ENCODE data around the gene TUBA3E. TPM values are rescaled to one million over a fixed set of nuclear protein-coding genes. Genes with fewer than 3 reads are reported as not detected.

The TUBA3E gene
- total and polyA plus RNA-seq, 2 of the 13 experiments (the other 11 are each of a cell fraction or from before 2014, with no cell fraction given), result not detected

DNA sequence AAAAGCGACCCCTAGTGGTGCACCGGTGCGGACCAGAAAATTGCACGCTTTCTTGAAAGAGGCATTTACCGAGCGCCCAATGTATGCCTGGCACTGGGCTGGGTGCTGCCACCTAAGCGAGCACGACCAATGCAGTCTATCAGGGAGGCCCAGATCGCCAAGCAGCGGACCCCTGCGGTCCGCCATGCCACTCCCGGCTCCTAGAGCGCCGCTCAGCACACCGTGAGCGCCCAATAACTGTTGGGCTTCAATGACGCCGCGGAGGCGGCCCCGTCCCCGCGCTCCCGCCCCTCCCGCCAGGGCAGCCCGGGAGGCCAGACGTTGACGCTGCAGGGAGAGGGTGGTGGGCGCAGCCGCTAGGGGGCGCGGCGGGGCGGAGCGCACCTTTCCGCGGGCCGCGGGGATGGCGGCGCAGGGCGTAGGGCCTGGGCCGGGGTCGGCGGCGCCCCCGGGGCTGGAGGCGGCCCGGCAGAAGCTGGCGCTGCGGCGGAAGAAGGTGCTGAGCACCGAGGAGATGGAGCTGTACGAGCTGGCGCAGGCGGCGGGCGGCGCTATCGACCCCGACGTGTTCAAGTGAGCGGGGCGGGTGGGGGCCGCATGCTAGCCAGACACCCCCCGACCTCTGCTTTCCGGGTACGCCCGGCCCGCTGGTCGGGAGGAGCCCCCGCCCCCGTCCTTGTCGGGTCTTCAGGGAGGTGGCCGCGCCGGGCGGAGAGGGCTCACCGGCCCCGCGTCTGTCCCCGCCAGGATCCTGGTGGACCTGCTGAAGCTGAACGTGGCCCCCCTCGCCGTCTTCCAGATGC is 16.2 kb downstream of the TUBA3E start, which contains the start of gene MZT2B (continued):
- TF ChIP-seq, protein P1, sequence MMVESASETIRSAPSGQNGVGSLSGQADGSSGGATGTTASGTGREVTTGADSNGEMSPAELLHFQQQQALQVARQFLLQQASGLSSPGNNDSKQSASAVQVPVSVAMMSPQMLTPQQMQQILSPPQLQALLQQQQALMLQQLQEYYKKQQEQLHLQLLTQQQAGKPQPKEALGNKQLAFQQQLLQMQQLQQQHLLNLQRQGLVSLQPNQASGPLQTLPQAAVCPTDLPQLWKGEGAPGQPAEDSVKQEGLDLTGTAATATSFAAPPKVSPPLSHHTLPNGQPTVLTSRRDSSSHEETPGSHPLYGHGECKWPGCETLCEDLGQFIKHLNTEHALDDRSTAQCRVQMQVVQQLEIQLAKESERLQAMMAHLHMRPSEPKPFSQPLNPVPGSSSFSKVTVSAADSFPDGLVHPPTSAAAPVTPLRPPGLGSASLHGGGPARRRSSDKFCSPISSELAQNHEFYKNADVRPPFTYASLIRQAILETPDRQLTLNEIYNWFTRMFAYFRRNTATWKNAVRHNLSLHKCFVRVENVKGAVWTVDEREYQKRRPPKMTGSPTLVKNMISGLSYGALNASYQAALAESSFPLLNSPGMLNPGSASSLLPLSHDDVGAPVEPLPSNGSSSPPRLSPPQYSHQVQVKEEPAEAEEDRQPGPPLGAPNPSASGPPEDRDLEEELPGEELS (CRISPR knock-in tag; IDR thresholded peaks at IDR 0.05), result 0 out of 2 replicates have a peak, but pooled peaks have one; percentile 27
- TF ChIP-seq RBM39 (IDR thresholded peaks at IDR 0.05; ENCODE audit: low read depth, low read length, poor library complexity, severe bottlenecking), result peak; percentile 66
- TF ChIP-seq PHF5A (CRISPR knock-in tag; IDR thresholded peaks at IDR 0.05; ENCODE audit: low read depth, unreplicated experiment), result peak; percentile 66
- peak; percentile 47; the same call in 1 of the 2 replicates for TF ChIP-seq ELF3 (CRISPR knock-in tag; IDR thresholded peaks at IDR 0.05)
- TF ChIP-seq SP5 (CRISPR knock-in tag; IDR thresholded peaks at IDR 0.05; ENCODE audit: borderline replicate concordance, low read depth), result peak; percentile 65; the same call in 1 of the 2 replicates
- peak; percentile 84 for TF ChIP-seq CBX1 (IDR thresholded peaks at IDR 0.05; ENCODE audit: low read depth)
- TF ChIP-seq KDM2A (CRISPR knock-in tag; IDR thresholded peaks at IDR 0.05; ENCODE audit: borderline replicate concordance, low read depth), result peak; percentile 76; the same call in 1 of the 2 replicates
- peak; percentile 56; the same call in 1 of the 2 replicates for TF ChIP-seq ZNF773 (CRISPR knock-in tag; IDR thresholded peaks at IDR 0.05; ENCODE audit: borderline replicate concordance)
- TF ChIP-seq PTBP1 (IDR thresholded peaks at IDR 0.05; ENCODE audit: low read depth, low read length, poor library complexity, severe bottlenecking), result peak; percentile 66
- TF ChIP-seq ZNF614 (CRISPR knock-in tag; IDR thresholded peaks at IDR 0.05; ENCODE audit: borderline replicate concordance), result peak; percentile 66; the same call in 1 of the 2 replicates
- peak; percentile 77; the same call in 1 of the 2 replicates for TF ChIP-seq CCDC6 (CRISPR knock-in tag; IDR thresholded peaks at IDR 0.05)
- TF ChIP-seq ZNF331 (CRISPR knock-in tag; IDR thresholded peaks at IDR 0.05), result peak; percentile 52; the same call in 1 of the 2 replicates
- TF ChIP-seq, protein P2, sequence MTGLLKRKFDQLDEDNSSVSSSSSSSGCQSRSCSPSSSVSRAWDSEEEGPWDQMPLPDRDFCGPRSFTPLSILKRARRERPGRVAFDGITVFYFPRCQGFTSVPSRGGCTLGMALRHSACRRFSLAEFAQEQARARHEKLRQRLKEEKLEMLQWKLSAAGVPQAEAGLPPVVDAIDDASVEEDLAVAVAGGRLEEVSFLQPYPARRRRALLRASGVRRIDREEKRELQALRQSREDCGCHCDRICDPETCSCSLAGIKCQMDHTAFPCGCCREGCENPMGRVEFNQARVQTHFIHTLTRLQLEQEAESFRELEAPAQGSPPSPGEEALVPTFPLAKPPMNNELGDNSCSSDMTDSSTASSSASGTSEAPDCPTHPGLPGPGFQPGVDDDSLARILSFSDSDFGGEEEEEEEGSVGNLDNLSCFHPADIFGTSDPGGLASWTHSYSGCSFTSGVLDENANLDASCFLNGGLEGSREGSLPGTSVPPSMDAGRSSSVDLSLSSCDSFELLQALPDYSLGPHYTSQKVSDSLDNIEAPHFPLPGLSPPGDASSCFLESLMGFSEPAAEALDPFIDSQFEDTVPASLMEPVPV (CRISPR knock-in tag; IDR thresholded peaks at IDR 0.05), result peak; percentile 82
- TF ChIP-seq, protein P3, sequence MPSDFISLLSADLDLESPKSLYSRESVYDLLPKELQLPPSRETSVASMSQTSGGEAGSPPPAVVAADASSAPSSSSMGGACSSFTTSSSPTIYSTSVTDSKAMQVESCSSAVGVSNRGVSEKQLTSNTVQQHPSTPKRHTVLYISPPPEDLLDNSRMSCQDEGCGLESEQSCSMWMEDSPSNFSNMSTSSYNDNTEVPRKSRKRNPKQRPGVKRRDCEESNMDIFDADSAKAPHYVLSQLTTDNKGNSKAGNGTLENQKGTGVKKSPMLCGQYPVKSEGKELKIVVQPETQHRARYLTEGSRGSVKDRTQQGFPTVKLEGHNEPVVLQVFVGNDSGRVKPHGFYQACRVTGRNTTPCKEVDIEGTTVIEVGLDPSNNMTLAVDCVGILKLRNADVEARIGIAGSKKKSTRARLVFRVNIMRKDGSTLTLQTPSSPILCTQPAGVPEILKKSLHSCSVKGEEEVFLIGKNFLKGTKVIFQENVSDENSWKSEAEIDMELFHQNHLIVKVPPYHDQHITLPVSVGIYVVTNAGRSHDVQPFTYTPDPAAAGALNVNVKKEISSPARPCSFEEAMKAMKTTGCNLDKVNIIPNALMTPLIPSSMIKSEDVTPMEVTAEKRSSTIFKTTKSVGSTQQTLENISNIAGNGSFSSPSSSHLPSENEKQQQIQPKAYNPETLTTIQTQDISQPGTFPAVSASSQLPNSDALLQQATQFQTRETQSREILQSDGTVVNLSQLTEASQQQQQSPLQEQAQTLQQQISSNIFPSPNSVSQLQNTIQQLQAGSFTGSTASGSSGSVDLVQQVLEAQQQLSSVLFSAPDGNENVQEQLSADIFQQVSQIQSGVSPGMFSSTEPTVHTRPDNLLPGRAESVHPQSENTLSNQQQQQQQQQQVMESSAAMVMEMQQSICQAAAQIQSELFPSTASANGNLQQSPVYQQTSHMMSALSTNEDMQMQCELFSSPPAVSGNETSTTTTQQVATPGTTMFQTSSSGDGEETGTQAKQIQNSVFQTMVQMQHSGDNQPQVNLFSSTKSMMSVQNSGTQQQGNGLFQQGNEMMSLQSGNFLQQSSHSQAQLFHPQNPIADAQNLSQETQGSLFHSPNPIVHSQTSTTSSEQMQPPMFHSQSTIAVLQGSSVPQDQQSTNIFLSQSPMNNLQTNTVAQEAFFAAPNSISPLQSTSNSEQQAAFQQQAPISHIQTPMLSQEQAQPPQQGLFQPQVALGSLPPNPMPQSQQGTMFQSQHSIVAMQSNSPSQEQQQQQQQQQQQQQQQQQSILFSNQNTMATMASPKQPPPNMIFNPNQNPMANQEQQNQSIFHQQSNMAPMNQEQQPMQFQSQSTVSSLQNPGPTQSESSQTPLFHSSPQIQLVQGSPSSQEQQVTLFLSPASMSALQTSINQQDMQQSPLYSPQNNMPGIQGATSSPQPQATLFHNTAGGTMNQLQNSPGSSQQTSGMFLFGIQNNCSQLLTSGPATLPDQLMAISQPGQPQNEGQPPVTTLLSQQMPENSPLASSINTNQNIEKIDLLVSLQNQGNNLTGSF (CRISPR knock-in tag; IDR thresholded peaks at IDR 0.05), result peak; percentile 80; the same call in 1 of the 2 replicates
- TF ChIP-seq ZNF564 (CRISPR knock-in tag; IDR thresholded peaks at IDR 0.05), result 0 out of 2 replicates have a peak, but pooled peaks have one; percentile 66

Measured in HepG2 (cell line).